Activated CD8-positive, alpha-beta memory T cell treated with anti-CD3 and anti-CD28 coated beads, Interleukin-2, amount 10 ng/mL, durations not matched to agents 7 days and 5 days (primary cell): ENCODE data around the gene RPL4. TPM values are rescaled to one million over a fixed set of nuclear protein-coding genes. Genes with fewer than 3 reads are reported as not detected.
"Not testable (repeated sequence)": the region's sequence is repeated elsewhere in the genome, so short reads cannot be mapped to it uniquely, and the experiment has no call there.

ENCODE experiments used
- ATAC-seq: fragments of 150-1000 bp; cut with Tn5 transposase; one replicate; pipeline ENCODE4 v1.10.0; 2021; ENCODE audit warnings: moderate library complexity
- CTCF ChIA-PET: fragments of 350-600 bp; sonication (Branson Sonifier 250); formaldehyde crosslinking; loops from one replicate; lab custom pipeline; 2021; ENCODE audit warnings: antibody characterized with exemption; lab: Charles Lee
- DNase-seq: peaks from one replicate; pipeline ENCODE4 v3.0.0-alpha.2; 2020
- H3K27ac Mint-ChIP-seq: one replicate; pipeline ENCODE4 v1.8.0; 2021; ENCODE audit warnings: mild to moderate bottlenecking, mixed read lengths
- H3K27me3 Mint-ChIP-seq: one replicate; pipeline ENCODE4 v1.8.0; 2021; ENCODE audit warnings: mixed read lengths
- H3K36me3 Mint-ChIP-seq: one replicate; pipeline ENCODE4 v1.8.0; 2021; ENCODE audit warnings: mild to moderate bottlenecking, mixed read lengths
- H3K4me1 Mint-ChIP-seq: one replicate; pipeline ENCODE4 v1.8.0; 2021; ENCODE audit warnings: mixed read lengths
- H3K4me3 Mint-ChIP-seq: one replicate; pipeline ENCODE4 v1.8.0; 2021; ENCODE audit warnings: mild to moderate bottlenecking, moderate library complexity, mixed read lengths
- H3K9me3 Mint-ChIP-seq: one replicate; pipeline ENCODE4 v1.8.0; 2022; ENCODE audit warnings: low read depth, mixed read lengths
- total RNA-seq, 2 experiments: library from RNA; stranded (reverse); gene quantifications; one replicate each; pipeline ENCODE4 v1.2.3, GENCODE V29; 2021

The RPL4 gene
- total RNA-seq, 2 experiments from 2014 or later = 2,060 to 2,722 TPM

- H3K4me1 Mint-ChIP-seq = peaks cover 63% of the 10 kb centered on the region
- H3K36me3 Mint-ChIP-seq = peaks cover 55% of the 10 kb centered on the region
Observed at GRCh38 chr15:66503041-66503648, 1.5 kb downstream of the RPL4 start.

GRCh38 chr15:66502491-66502890, 2.2 kb downstream of the RPL4 start:
- H3K4me3 Mint-ChIP-seq = peak overlapping the region; percentile 94
- peak overlapping the region; percentile 97 for H3K27ac Mint-ChIP-seq
- no peaks in the 10 kb centered on the region for H3K27me3 Mint-ChIP-seq
- DNase-seq (peak; percentile 39), ATAC-seq (no peak)
- H3K4me1 Mint-ChIP-seq = peaks cover 62% of the 10 kb centered on the region
- CTCF ChIA-PET = interaction anchor here (1.0 kb wide), 1 partner anchor 117 kb away, joined by 3 read pairs; no protein-coding TSS in a partner anchor
- no peaks in the 10 kb centered on the region for H3K9me3 Mint-ChIP-seq
- H3K36me3 Mint-ChIP-seq = peaks cover 60% of the 10 kb centered on the region

More at GRCh38 chr15:66503041-66503648, 1.5 kb downstream of the RPL4 start:
- CTCF ChIA-PET = interaction anchor here (1.0 to 3.1 kb wide), 2 partner anchors 115 to 117 kb away, joined by 3 to 21 read pairs; partner anchors contain the start of gene MAP2K1
- DNase-seq = peak; percentile 33
- H3K27me3 Mint-ChIP-seq, H3K9me3 Mint-ChIP-seq, ATAC-seq: not testable (repeated sequence)
- Mint-ChIP-seq H3K4me3 (peak overlapping the region; percentile 94), H3K27ac (peak overlapping the region; percentile 97)

- Mint-ChIP-seq H3K4me1 (peaks cover 66% of the 10 kb centered on the region), H3K27ac (peak overlapping the region; percentile 33), H3K36me3 (peaks cover 63% of the 10 kb centered on the region)
- not testable (repeated sequence) for H3K27me3 Mint-ChIP-seq, H3K4me3 Mint-ChIP-seq, ATAC-seq, H3K9me3 Mint-ChIP-seq
- DNase-seq = peak; percentile 38
- CTCF ChIA-PET = interaction anchor here (1.7 to 5.9 kb wide), 4 partner anchors 98 to 210 kb away, joined by 4 to 119 read pairs (median 35); partner anchors contain the start of genes MAP2K1 and TIPIN
Observed at GRCh38 chr15:66500346-66500745, 4.3 kb downstream of the RPL4 start.

- CTCF ChIA-PET = interaction anchor here (0.6 to 5.9 kb wide), 34 partner anchors 8 to 630 kb away, joined by 3 to 119 read pairs (median 6); partner anchors contain the start of genes DIS3L, MAP2K1, RAB11A and TIPIN
- peaks cover 66% of the 10 kb centered on the region for H3K36me3 Mint-ChIP-seq
Observed at GRCh38 chr15:66498501-66499386, 5.9 kb downstream of the RPL4 start.

GRCh38 chr15:66497502-66498455, 6.9 kb downstream of the RPL4 start, which contains the start of gene SNAPC5:
Gene SNAPC5, minus strand, starts transcription at chr15:66497762. Its CDS starts 31 bp downstream, at chr15:66497731.
- peaks cover 67% of the 10 kb centered on the region for H3K4me1 Mint-ChIP-seq
- H3K27me3 Mint-ChIP-seq = no peaks in the 10 kb centered on the region
- no peaks in the 10 kb centered on the region for H3K9me3 Mint-ChIP-seq
- peak; percentile 99 for DNase-seq
- peak within 1 kb of the TSS; percentile 94 for H3K27ac Mint-ChIP-seq
- peak within 1 kb of the TSS; percentile 85 for H3K4me3 Mint-ChIP-seq
- peak; percentile 93 for ATAC-seq
- CTCF ChIA-PET = interaction anchor here (0.6 to 5.9 kb wide), 37 partner anchors 9 to 629 kb away, joined by 3 to 119 read pairs (median 6); partner anchors contain the start of genes DIS3L, MAP2K1, RAB11A and TIPIN
- peaks cover 62% of the 10 kb centered on the region for H3K36me3 Mint-ChIP-seq

More at GRCh38 chr15:66498501-66499386, 5.9 kb downstream of the RPL4 start:
- DNase-seq (no peak), ATAC-seq (no peak)
- peaks cover 74% of the 10 kb centered on the region for H3K4me1 Mint-ChIP-seq
- H3K4me3 Mint-ChIP-seq = no peak overlapping the region
- no peaks in the 10 kb centered on the region for H3K27me3 Mint-ChIP-seq
- H3K9me3 Mint-ChIP-seq = no peaks in the 10 kb centered on the region
- peak overlapping the region; percentile 94 for H3K27ac Mint-ChIP-seq

GRCh38 chr15:66496951-66497501, 7.6 kb downstream of the RPL4 start:
- DNase-seq = no peak
- Mint-ChIP-seq H3K36me3 (peaks cover 61% of the 10 kb centered on the region), H3K27me3 (no peaks in the 10 kb centered on the region), H3K27ac (peak overlapping the region; percentile 94), H3K4me3 (peak overlapping the region; percentile 85), H3K4me1 (peaks cover 61% of the 10 kb centered on the region), H3K9me3 (no peaks in the 10 kb centered on the region)
- CTCF ChIA-PET = interaction anchor here (1.0 to 5.9 kb wide), 21 partner anchors 10 to 208 kb away, joined by 3 to 119 read pairs (median 13); partner anchors contain the start of genes DIS3L, MAP2K1 and TIPIN
- peak; percentile 43 for ATAC-seq

- H3K4me1 Mint-ChIP-seq = peaks cover 34% of the 10 kb centered on the region
- H3K27me3 Mint-ChIP-seq = no peaks in the 10 kb centered on the region
- H3K27ac Mint-ChIP-seq = peak overlapping the region; percentile 7
- peaks cover 49% of the 10 kb centered on the region for H3K36me3 Mint-ChIP-seq
- CTCF ChIA-PET = no interaction called here
- no peak overlapping the region for H3K4me3 Mint-ChIP-seq
- DNase-seq (no peak), ATAC-seq (no peak)
- no peaks in the 10 kb centered on the region for H3K9me3 Mint-ChIP-seq
Observed at GRCh38 chr15:66494262-66494661, 10.4 kb downstream of the RPL4 start.

GRCh38 chr15:66491846-66492245, 12.8 kb downstream of the RPL4 start:
- H3K4me3 Mint-ChIP-seq = no peak overlapping the region
- no peaks in the 10 kb centered on the region for H3K27me3 Mint-ChIP-seq
- no peaks in the 10 kb centered on the region for H3K9me3 Mint-ChIP-seq
- ATAC-seq (no peak), DNase-seq (no peak)
- H3K27ac Mint-ChIP-seq = no peak overlapping the region
- CTCF ChIA-PET = no interaction called here
- H3K4me1 Mint-ChIP-seq = peaks cover 17% of the 10 kb centered on the region
- peaks cover 48% of the 10 kb centered on the region for H3K36me3 Mint-ChIP-seq

- no peak for DNase-seq
- Mint-ChIP-seq H3K4me3 (no peak overlapping the region), H3K9me3 (no peaks in the 10 kb centered on the region), H3K27me3 (no peaks in the 10 kb centered on the region), H3K27ac (no peak overlapping the region), H3K4me1 (peaks cover 2% of the 10 kb centered on the region), H3K36me3 (peaks cover 43% of the 10 kb centered on the region)
- no peak for ATAC-seq
- CTCF ChIA-PET = interaction anchor here (1.9 kb wide), 1 partner anchor 10 kb away, joined by 5 read pairs; no protein-coding TSS in a partner anchor
Observed at GRCh38 chr15:66489179-66489791, 15.4 kb downstream of the RPL4 start.

GRCh38 chr15:66488525-66488924, 16.1 kb downstream of the RPL4 start:
- CTCF ChIA-PET = interaction anchor here (1.9 kb wide), 1 partner anchor 10 kb away, joined by 5 read pairs; no protein-coding TSS in a partner anchor
- Mint-ChIP-seq H3K4me1 (no peaks in the 10 kb centered on the region), H3K27me3 (no peaks in the 10 kb centered on the region), H3K36me3 (peaks cover 38% of the 10 kb centered on the region), H3K9me3 (no peaks in the 10 kb centered on the region), H3K27ac (no peak overlapping the region), H3K4me3 (no peak overlapping the region)
- ATAC-seq (no peak), DNase-seq (no peak)

GRCh38 chr15:66486887-66487286, 17.8 kb downstream of the RPL4 start:
- no peak overlapping the region for H3K4me3 Mint-ChIP-seq
- CTCF ChIA-PET = interaction anchor here (0.9 to 1.0 kb wide), 2 partner anchors 11 to 99 kb away, joined by 3 read pairs; no protein-coding TSS in a partner anchor
- peaks cover 42% of the 10 kb centered on the region for H3K36me3 Mint-ChIP-seq
- no peak for ATAC-seq
- H3K4me1 Mint-ChIP-seq = no peaks in the 10 kb centered on the region
- DNase-seq = no peak
- H3K9me3 Mint-ChIP-seq = no peaks in the 10 kb centered on the region
- no peaks in the 10 kb centered on the region for H3K27me3 Mint-ChIP-seq
- H3K27ac Mint-ChIP-seq = no peak overlapping the region
